ENCODE results near the gene TYW1. TPM values are rescaled to one million over a fixed set of nuclear protein-coding genes. Genes with fewer than 3 reads are reported as not detected.

Gene TYW1
- total and polyA plus RNA-seq, 2 of the 4 experiments (the other 2 are of a cell fraction) = 10.7 to 23.7 TPM

GRCh38 chr7:67019562-67020390, 23.1 kb downstream of the TYW1 start:
- dilution Hi-C loops (cut with HindIII; ENCODE audit: low sequenced_read_pairs, unreplicated experiment) = no loop called here
- intact Hi-C loops (cut with micrococcal nuclease) = no loop called here
- ATAC-seq (ENCODE audit: low read depth) = no peak
- 70% methylated on average over 2 of the region's 8 CpGs; no CpG with 5 or more reads in 1 of the 2 experiments for WGBS, 2 experiments (ENCODE audit: extremely low coverage in 2 of 2, insufficient read length in 1 of 2)
- Histone ChIP-seq H3K56ac (ENCODE audit: extremely low read depth, insufficient read depth, low read length) (no peak overlapping the region), H2BK120ac (ENCODE audit: low read depth, low read length) (no peak overlapping the region), H2AFZ (replicated peaks; ENCODE audit: low read length, poor library complexity) (no peak overlapping the region), H3K14ac (replicated peaks; ENCODE audit: low read depth, low read length) (no peak overlapping the region), H4K20me1 (ENCODE audit: insufficient read depth, low read length) (no peaks in the 10 kb centered on the region; the same call in 1 of the 2 replicates), H3K4me1 (ENCODE audit: control insufficient read depth, insufficient read depth, low read length) (no peaks in the 10 kb centered on the region; the same call in 1 of the 2 replicates), H3K79me1 (ENCODE audit: low read depth in 1 of 2, low read length in 2 of 2) (peaks cover 5 to 8% of the 10 kb centered on the region in 2 experiments; a peak in 3 of 4 replicates), H3K4me3 (ENCODE audit: insufficient read depth, low read depth, low read length) (no peak overlapping the region), H3K4ac (ENCODE audit: low read depth, low read length) (no peak overlapping the region), H3K9ac (ENCODE audit: low read depth, low read length) (no peak overlapping the region), H2BK5ac (ENCODE audit: low read depth, low read length, poor library complexity, severe bottlenecking) (no peak overlapping the region), H3K27ac (ENCODE audit: insufficient read depth, low read length) (no peak overlapping the region), H2AK5ac (ENCODE audit: low read depth, low read length) (no peak overlapping the region), H4K8ac (ENCODE audit: low read depth in 2 of 2, low read length in 2 of 2) (no peak overlapping the region), H4K91ac (ENCODE audit: insufficient read depth, low read depth, low read length) (no peak overlapping the region), H2AK9ac (replicated peaks; ENCODE audit: low read depth, low read length, poor library complexity) (no peak overlapping the region), H3K9me1 (ENCODE audit: insufficient read depth, low read length) (peaks cover 3% of the 10 kb centered on the region; the same call in 1 of the 2 replicates), H3K36me3 (ENCODE audit: control insufficient read depth, insufficient read depth, low read length) (peaks cover 23% of the 10 kb centered on the region), H2BK20ac (ENCODE audit: low read depth, low read length) (no peak overlapping the region), H3K27me3 (ENCODE audit: control insufficient read depth, insufficient read depth, low read length) (no peaks in the 10 kb centered on the region), H3K9me3 (ENCODE audit: control insufficient read depth, insufficient read depth, low read length) (no peaks in the 10 kb centered on the region), H3K4me2 (ENCODE audit: low read depth, low read length) (no peak overlapping the region), H4K5ac (ENCODE audit: low read depth, low read length) (no peak overlapping the region), H2BK15ac (ENCODE audit: low read depth, low read length) (no peak overlapping the region), H3K23ac (ENCODE audit: low read depth, low read length) (no peak overlapping the region), H3K18ac (ENCODE audit: low read depth, low read length) (no peak overlapping the region)
- CTCF ChIA-PET = no interaction called here
- TF ChIP-seq RCOR1 (IDR thresholded peaks at IDR 0.05; ENCODE audit: insufficient replicate concordance, low read length) = no peak
- TF ChIP-seq CTCF (conservative IDR thresholded peaks at IDR 0.05; ENCODE audit: low read depth, low read length) = no peak
- no peak for TF ChIP-seq RAD21 (IDR thresholded peaks at IDR 0.05; ENCODE audit: low read length)
- no peak for TF ChIP-seq MAZ (IDR thresholded peaks at IDR 0.05; ENCODE audit: borderline replicate concordance, low read depth, low read length)
- no peak for TF ChIP-seq SMC3 (IDR thresholded peaks at IDR 0.05; ENCODE audit: low read depth, low read length)
- no peak for TF ChIP-seq MXI1 (IDR thresholded peaks at IDR 0.05; ENCODE audit: borderline replicate concordance, low read depth, low read length)
- TF ChIP-seq FOS (IDR thresholded peaks at IDR 0.05; ENCODE audit: low read depth, low read length) = no peak
- TF ChIP-seq CEBPB (IDR thresholded peaks at IDR 0.05; ENCODE audit: low read depth, low read length) = no peak
- TF ChIP-seq USF2 (IDR thresholded peaks at IDR 0.05; ENCODE audit: low read depth, low read length) = no peak
- no peak for TF ChIP-seq ELK1 (IDR thresholded peaks at IDR 0.05; ENCODE audit: borderline replicate concordance, low read depth, low read length)
- TF ChIP-seq RFX5 (IDR thresholded peaks at IDR 0.05; ENCODE audit: low read depth, low read length) = no peak
- TF ChIP-seq CHD1 (IDR thresholded peaks at IDR 0.05; ENCODE audit: low read depth, low read length) = no peak
- POLR2A ChIA-PET (ENCODE audit: unreplicated experiment) = no interaction called here
- no TSS peak for BruUV-seq (replicated peaks)
- in situ Hi-C loops (cut with MboI; ENCODE audit: low sequenced_read_pairs) = no loop called here
- peak; percentile 45 for DNase-seq
